Medulla oblongata (tissue), 1 donor: ENCODE data around the gene PLEKHG3.

Source experiments
- DNase-seq: peaks from one replicate; pipeline ENCODE4 v3.0.0-alpha.2; 2015; ENCODE audit errors: extremely low spot score

Gene PLEKHG3

GRCh38 chr14:64746298-64747250 is 42.4 kb downstream of the PLEKHG3 start:
- DNase-seq = peak; percentile 67

- DNase-seq = no peak
Measured at GRCh38 chr14:64747327-64747726, 43.1 kb downstream of the PLEKHG3 start.

GRCh38 chr14:64748521-64748920 is 44.3 kb downstream of the PLEKHG3 start:
- no peak for DNase-seq

GRCh38 chr14:64748995-64749714 is 44.9 kb downstream of the PLEKHG3 start:
- no peak for DNase-seq

GRCh38 chr14:64752909-64753308 is 48.7 kb downstream of the PLEKHG3 start:
- no peak for DNase-seq

- no peak for DNase-seq
Measured at GRCh38 chr14:64753374-64753773, 49.1 kb downstream of the PLEKHG3 start.

- DNase-seq = no peak
Measured at GRCh38 chr14:64753999-64754398, 49.8 kb downstream of the PLEKHG3 start.

GRCh38 chr14:64754685-64755084 is 50.5 kb downstream of the PLEKHG3 start:
- DNase-seq = no peak

GRCh38 chr14:64755781-64756221 is 51.6 kb downstream of the PLEKHG3 start:
- no peak for DNase-seq

- no peak for DNase-seq
Measured at GRCh38 chr14:64756712-64757111, 52.5 kb downstream of the PLEKHG3 start.

- no peak for DNase-seq
Measured at GRCh38 chr14:64757601-64758000, 53.4 kb downstream of the PLEKHG3 start.

GRCh38 chr14:64758025-64758521 is 53.8 kb downstream of the PLEKHG3 start:
- DNase-seq = no peak

- no peak for DNase-seq
Measured at GRCh38 chr14:64758691-64759554, 54.7 kb downstream of the PLEKHG3 start.

GRCh38 chr14:64759555-64759938 is 55.3 kb downstream of the PLEKHG3 start:
- DNase-seq = no peak

GRCh38 chr14:64760146-64760755 is 56.0 kb downstream of the PLEKHG3 start:
- no peak for DNase-seq

GRCh38 chr14:64760916-64761315 is 56.7 kb downstream of the PLEKHG3 start:
- no peak for DNase-seq

- no peak for DNase-seq
Measured at GRCh38 chr14:64761441-64762043, 57.3 kb downstream of the PLEKHG3 start.

GRCh38 chr14:64762044-64763034 is 58.1 kb downstream of the PLEKHG3 start:
- peak; percentile 69 for DNase-seq

GRCh38 chr14:64763085-64763782 is 59.0 kb downstream of the PLEKHG3 start:
- DNase-seq = no peak
